Karpas-422 (cell line): ENCODE results near the gene USP25. TPM values are rescaled to one million over a fixed set of nuclear protein-coding genes. Genes with fewer than 3 reads are reported as not detected.

Experiments used
- DNase-seq: peaks from one replicate; pipeline ENCODE4 v3.0.0-alpha.2; 2015
- H2AFZ ChIP-seq: fragments of 200-600 bp; sonication (generic); 2 replicates; pipeline ENCODE4 v1.6.1; 2014; ENCODE audit warnings: antibody characterized with exemption, low read length, mixed read lengths
- H3K27ac ChIP-seq: fragments of 200-600 bp; sonication (generic); 2 replicates; pipeline ENCODE4 v1.5.1; 2014; ENCODE audit warnings: mild to moderate bottlenecking, low read length, moderate library complexity
- H3K27me3 ChIP-seq: fragments of 200-600 bp; sonication (generic); 2 replicates; pipeline ENCODE4 v1.6.1; 2014; ENCODE audit warnings: low read length, mixed read lengths
- H3K36me3 ChIP-seq: fragments of 200-600 bp; sonication (generic); 2 replicates; pipeline ENCODE4 v1.6.1; 2014; ENCODE audit warnings: low read length, mixed read lengths; ENCODE audit not compliant: insufficient read depth
- H3K4me1 ChIP-seq: fragments of 200-600 bp; sonication (generic); 2 replicates; pipeline ENCODE4 v1.6.1; 2014; ENCODE audit warnings: mild to moderate bottlenecking, low read length, mixed read lengths
- H3K4me2 ChIP-seq: fragments of 200-600 bp; sonication (generic); 2 replicates; pipeline ENCODE4 v1.6.1; 2014; ENCODE audit warnings: low read length, low read depth, mild to moderate bottlenecking; ENCODE audit not compliant: poor library complexity, severe bottlenecking
- H3K4me3 ChIP-seq: fragments of 200-600 bp; sonication (generic); 2 replicates; pipeline ENCODE4 v1.5.1; 2014; ENCODE audit warnings: mild to moderate bottlenecking, antibody characterized with exemption, low read length, mixed read lengths
- H3K79me2 ChIP-seq: fragments of 200-600 bp; sonication (generic); 2 replicates; pipeline ENCODE4 v1.6.1; 2014; ENCODE audit warnings: mild to moderate bottlenecking, low read length, mixed read lengths
- H3K9ac ChIP-seq: fragments of 200-600 bp; sonication (generic); 2 replicates; pipeline ENCODE4 v1.6.0; 2014; ENCODE audit warnings: low read length
- H3K9me2 ChIP-seq: fragments of 200-600 bp; sonication (generic), shearing (Covaris generic); replicated peaks from 2 replicates; pipeline ENCODE4 v1.6.0; 2014; ENCODE audit warnings: mild to moderate bottlenecking, low read length, moderate library complexity; ENCODE audit not compliant: insufficient read depth
- H3K9me3 ChIP-seq: fragments of 300-700, 200-600 bp; sonication (generic); 2 replicates; pipeline ENCODE4 v1.6.1; 2014; ENCODE audit warnings: low read length, mixed read lengths
- H4K20me1 ChIP-seq: fragments of 200-600 bp; sonication (generic); 2 replicates; pipeline ENCODE4 v1.6.1; 2014; ENCODE audit warnings: mild to moderate bottlenecking, antibody characterized with exemption, low read length, low read depth; ENCODE audit not compliant: insufficient read depth
- total RNA-seq: library from RNA; depleted of rRNA; stranded (reverse); fragments of >200 nt; shearing (Covaris generic); gene quantifications from 2 replicates; pipeline ENCODE4 v1.2.3, GENCODE V29; 2014; ENCODE audit warnings: low replicate concordance

The USP25 gene
- total RNA-seq, 1 experiment from 2014 or later = 120 TPM

DNA sequence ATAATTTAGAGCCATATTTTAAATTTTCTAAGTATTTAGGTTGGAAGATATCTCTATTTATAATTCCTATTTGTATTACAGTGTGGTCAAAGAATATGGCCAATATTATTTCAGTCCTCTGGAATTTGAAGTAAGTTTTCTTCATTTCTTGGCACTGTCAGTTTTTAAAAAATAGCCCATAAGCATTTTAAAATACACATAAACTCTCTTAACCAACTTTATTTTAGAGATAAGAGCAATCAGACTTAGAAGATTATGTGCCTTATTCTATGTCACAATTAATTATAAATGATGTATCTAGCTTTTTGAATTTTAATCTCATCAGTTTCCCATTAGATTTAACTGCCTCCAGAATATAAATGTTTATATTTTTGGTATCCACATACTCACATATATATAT, 130.8 kb downstream of the USP25 start:
- peaks cover 9% of the 10 kb centered on the region; the same call in 1 of the 2 replicates for H3K36me3 ChIP-seq
- no peaks in the 10 kb centered on the region for H4K20me1 ChIP-seq
- H3K79me2 ChIP-seq = peaks cover 6% of the 10 kb centered on the region; the same call in 1 of the 2 replicates
- H2AFZ ChIP-seq = no peak overlapping the region
- H3K9me2 ChIP-seq = no peaks in the 10 kb centered on the region
- no peaks in the 10 kb centered on the region for H3K4me1 ChIP-seq
- no peaks in the 10 kb centered on the region for H3K9me3 ChIP-seq
- no peak overlapping the region for H3K27ac ChIP-seq
- no peak overlapping the region for H3K4me3 ChIP-seq
- no peak overlapping the region for H3K9ac ChIP-seq
- DNase-seq = no peak
- no peak overlapping the region for H3K4me2 ChIP-seq
- no peaks in the 10 kb centered on the region for H3K27me3 ChIP-seq

GRCh38 chr21:15868940-15869339, 139.2 kb downstream of the USP25 start:
- no peaks in the 10 kb centered on the region for H3K9me3 ChIP-seq
- no peaks in the 10 kb centered on the region for H3K79me2 ChIP-seq
- H3K4me2 ChIP-seq = no peak overlapping the region
- H3K27ac ChIP-seq = no peak overlapping the region
- no peak overlapping the region for H3K9ac ChIP-seq
- no peaks in the 10 kb centered on the region for H3K4me1 ChIP-seq
- H3K9me2 ChIP-seq = no peaks in the 10 kb centered on the region
- no peaks in the 10 kb centered on the region for H4K20me1 ChIP-seq
- DNase-seq = no peak
- H3K36me3 ChIP-seq = peaks cover 47% of the 10 kb centered on the region
- H3K4me3 ChIP-seq = no peak overlapping the region
- H2AFZ ChIP-seq = no peak overlapping the region
- H3K27me3 ChIP-seq = no peaks in the 10 kb centered on the region

- Histone ChIP-seq H3K9me3 (no peaks in the 10 kb centered on the region), H3K4me3 (no peak overlapping the region), H3K9me2 (no peaks in the 10 kb centered on the region), H3K27ac (no peak overlapping the region), H3K4me1 (no peaks in the 10 kb centered on the region), H3K36me3 (peaks cover 58% of the 10 kb centered on the region), H3K9ac (no peak overlapping the region), H2AFZ (no peak overlapping the region), H3K79me2 (no peaks in the 10 kb centered on the region), H3K4me2 (no peak overlapping the region), H3K27me3 (no peaks in the 10 kb centered on the region), H4K20me1 (no peaks in the 10 kb centered on the region)
- no peak for DNase-seq
Observed at GRCh38 chr21:15870819-15871218, 141.0 kb downstream of the USP25 start.

- H3K9ac ChIP-seq = no peak overlapping the region
- H3K79me2 ChIP-seq = no peaks in the 10 kb centered on the region
- H2AFZ ChIP-seq = no peak overlapping the region
- DNase-seq = no peak
- H3K36me3 ChIP-seq = peaks cover 58% of the 10 kb centered on the region
- no peak overlapping the region for H3K4me3 ChIP-seq
- no peaks in the 10 kb centered on the region for H3K9me2 ChIP-seq
- no peaks in the 10 kb centered on the region for H3K27me3 ChIP-seq
- no peaks in the 10 kb centered on the region for H3K4me1 ChIP-seq
- H3K4me2 ChIP-seq = no peak overlapping the region
- H3K9me3 ChIP-seq = no peaks in the 10 kb centered on the region
- H4K20me1 ChIP-seq = no peaks in the 10 kb centered on the region
- H3K27ac ChIP-seq = no peak overlapping the region
Observed at GRCh38 chr21:15872236-15872635, 142.5 kb downstream of the USP25 start.

DNA sequence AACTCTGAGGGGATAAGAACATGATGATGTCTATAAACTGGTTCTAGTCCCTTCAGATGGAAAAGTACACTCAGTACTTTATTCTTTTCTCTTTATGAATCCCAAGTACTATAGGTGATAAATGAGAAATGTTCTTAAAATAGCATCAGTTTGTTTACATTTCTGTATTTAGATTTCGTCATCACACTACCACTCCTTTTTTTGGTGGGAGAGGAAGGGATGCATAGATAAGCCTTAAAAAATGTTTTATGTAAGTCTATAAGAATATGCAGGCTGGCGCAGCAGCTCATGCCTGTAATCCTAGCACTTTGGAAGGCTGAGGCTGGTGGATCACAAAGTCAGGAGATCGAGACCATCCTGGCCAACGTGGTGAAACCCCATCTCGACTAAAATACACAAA, 144.8 kb downstream of the USP25 start:
- H3K9me3 ChIP-seq = no peaks in the 10 kb centered on the region
- H3K9me2 ChIP-seq = no peaks in the 10 kb centered on the region
- no peak for DNase-seq
- H3K27me3 ChIP-seq = no peaks in the 10 kb centered on the region
- no peaks in the 10 kb centered on the region for H4K20me1 ChIP-seq
- no peak overlapping the region for H3K4me2 ChIP-seq
- no peak overlapping the region for H3K9ac ChIP-seq
- H3K79me2 ChIP-seq = no peaks in the 10 kb centered on the region
- H3K4me3 ChIP-seq = no peak overlapping the region
- no peak overlapping the region for H3K27ac ChIP-seq
- no peaks in the 10 kb centered on the region for H3K4me1 ChIP-seq
- H2AFZ ChIP-seq = no peak overlapping the region
- peaks cover 59% of the 10 kb centered on the region for H3K36me3 ChIP-seq

DNA sequence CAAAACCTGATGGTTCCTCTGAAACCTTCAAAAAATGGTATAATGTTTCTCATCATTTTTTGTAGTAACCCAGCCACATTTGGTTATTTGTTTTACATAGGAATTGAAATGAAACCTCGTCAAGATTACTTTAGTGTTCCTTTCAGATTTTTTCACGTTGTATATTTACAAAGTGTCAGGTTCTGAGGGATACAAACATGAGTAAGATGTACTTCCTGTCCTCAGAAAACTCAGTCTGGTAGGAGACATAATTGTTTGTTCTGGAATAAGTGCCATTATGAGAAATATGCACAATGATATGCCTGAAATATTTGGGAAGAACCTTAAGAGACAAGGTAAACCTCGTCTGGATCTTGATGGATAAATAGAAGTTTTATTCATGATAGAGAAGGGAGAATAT, 145.5 kb downstream of the USP25 start:
- Histone ChIP-seq H3K36me3 (peaks cover 62% of the 10 kb centered on the region), H3K4me2 (no peak overlapping the region), H3K9me2 (no peaks in the 10 kb centered on the region), H3K4me1 (no peaks in the 10 kb centered on the region), H4K20me1 (no peaks in the 10 kb centered on the region), H2AFZ (no peak overlapping the region), H3K79me2 (no peaks in the 10 kb centered on the region), H3K4me3 (no peak overlapping the region), H3K27ac (no peak overlapping the region), H3K9ac (no peak overlapping the region), H3K27me3 (no peaks in the 10 kb centered on the region), H3K9me3 (peaks cover under 1% of the 10 kb centered on the region; the same call in 1 of the 2 replicates)
- no peak for DNase-seq

DNA sequence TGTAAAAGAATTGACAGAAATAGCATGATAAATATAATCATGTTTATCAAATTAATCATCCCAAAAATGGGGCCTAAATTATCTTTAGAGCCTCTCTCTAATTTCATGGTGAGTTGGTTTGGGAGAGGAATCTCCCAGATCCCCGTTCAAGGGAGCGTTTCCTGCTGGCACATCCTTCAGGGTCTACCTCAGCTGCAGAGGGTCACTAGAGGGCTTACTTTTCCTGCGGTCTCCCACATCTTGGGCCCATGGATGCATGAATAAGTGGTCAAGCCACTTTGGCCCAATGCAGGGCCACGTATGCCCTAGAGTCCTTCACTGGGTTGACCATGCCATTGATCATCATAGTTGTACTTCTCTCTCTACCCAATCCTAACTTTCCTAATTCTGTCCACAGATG, 164.1 kb downstream of the USP25 start:
- Histone ChIP-seq H4K20me1 (no peaks in the 10 kb centered on the region), H3K79me2 (no peaks in the 10 kb centered on the region), H3K4me2 (no peak overlapping the region), H3K36me3 (0 out of 2 replicates have a peak, but pooled peaks cover 6% of the 10 kb centered on the region), H2AFZ (no peak overlapping the region), H3K27me3 (no peaks in the 10 kb centered on the region), H3K27ac (no peak overlapping the region), H3K4me1 (no peaks in the 10 kb centered on the region), H3K9me3 (no peaks in the 10 kb centered on the region), H3K4me3 (no peak overlapping the region), H3K9ac (no peak overlapping the region), H3K9me2 (no peaks in the 10 kb centered on the region)
- DNase-seq = no peak

DNA sequence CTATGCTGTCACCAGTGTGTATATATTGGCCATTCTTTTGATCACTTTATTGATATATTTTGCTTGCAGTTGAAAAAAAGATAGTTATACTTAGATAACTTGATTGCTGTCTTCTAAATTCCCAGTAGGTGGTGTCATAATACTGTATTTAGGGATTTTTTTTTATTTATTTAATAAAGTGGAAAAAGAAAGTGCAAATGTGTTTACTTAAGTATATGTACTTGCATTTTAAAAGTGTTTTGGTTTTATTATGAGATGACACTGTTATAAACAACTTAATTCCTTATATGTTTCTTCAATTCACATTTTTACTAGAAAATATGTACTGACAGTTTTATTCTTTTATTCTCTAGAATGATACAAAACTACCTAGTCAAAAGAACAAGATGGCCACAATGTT, 164.8 kb downstream of the USP25 start:
- no peaks in the 10 kb centered on the region for H3K79me2 ChIP-seq
- no peak for DNase-seq
- peaks cover 2% of the 10 kb centered on the region; the same call in 1 of the 2 replicates for H3K9me3 ChIP-seq

More for the DNA sequence above, 164.8 kb downstream of the USP25 start:
- Histone ChIP-seq H4K20me1 (no peaks in the 10 kb centered on the region), H3K27me3 (no peaks in the 10 kb centered on the region), H3K9ac (no peak overlapping the region), H3K27ac (no peak overlapping the region), H3K36me3 (0 out of 2 replicates have a peak, but pooled peaks cover 6% of the 10 kb centered on the region), H3K4me3 (no peak overlapping the region), H3K9me2 (no peaks in the 10 kb centered on the region), H3K4me2 (no peak overlapping the region), H2AFZ (no peak overlapping the region), H3K4me1 (no peaks in the 10 kb centered on the region)
